Measurements from ENCODE around the gene CCN2.
A peak's percentile ranks its signal among the peaks of the same experiment; 100 is the strongest.

The CCN2 gene

DNA sequence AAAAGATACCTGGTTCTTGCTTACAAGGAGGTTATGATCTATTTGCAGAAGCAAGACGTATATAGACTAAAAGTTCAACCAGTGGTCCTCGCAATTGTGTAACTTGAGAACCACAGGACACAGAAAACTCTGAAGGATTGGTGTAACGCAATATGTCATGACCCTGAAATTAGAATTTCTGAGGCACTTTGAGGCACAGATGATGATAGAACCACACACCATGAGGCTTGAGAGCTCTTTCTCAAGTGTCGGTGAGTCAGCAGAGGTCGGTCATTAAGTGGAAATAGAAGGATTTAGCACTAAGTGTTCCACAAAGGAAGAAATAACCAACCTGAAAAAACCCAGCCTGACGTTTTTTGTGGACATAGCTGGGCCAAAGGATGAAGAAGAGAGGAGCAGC lies 15.3 kb upstream of the CCN2 start:
- no peak for DNase-seq (ENCODE audit: low spot score)

DNA sequence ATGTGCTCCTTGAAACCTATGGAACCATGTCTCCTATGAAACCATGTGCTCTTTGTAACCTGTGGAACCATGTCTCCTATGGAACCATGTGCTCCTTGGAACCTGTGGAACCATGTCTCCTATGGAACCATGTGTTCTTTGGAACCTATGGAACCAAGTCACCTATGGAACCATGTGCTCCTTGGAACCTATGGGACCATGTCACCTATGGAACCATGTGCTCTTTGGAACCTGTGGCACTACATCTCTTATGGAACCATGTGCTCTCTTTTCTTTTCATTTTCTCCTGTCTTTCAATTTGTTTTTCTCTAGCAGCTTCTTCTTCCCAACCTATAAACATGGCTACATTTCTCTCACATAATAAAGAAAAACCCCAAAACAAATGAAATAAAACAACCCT lies 11.9 kb upstream of the CCN2 start:
- DNase-seq (ENCODE audit: low spot score) = no peak

DNA sequence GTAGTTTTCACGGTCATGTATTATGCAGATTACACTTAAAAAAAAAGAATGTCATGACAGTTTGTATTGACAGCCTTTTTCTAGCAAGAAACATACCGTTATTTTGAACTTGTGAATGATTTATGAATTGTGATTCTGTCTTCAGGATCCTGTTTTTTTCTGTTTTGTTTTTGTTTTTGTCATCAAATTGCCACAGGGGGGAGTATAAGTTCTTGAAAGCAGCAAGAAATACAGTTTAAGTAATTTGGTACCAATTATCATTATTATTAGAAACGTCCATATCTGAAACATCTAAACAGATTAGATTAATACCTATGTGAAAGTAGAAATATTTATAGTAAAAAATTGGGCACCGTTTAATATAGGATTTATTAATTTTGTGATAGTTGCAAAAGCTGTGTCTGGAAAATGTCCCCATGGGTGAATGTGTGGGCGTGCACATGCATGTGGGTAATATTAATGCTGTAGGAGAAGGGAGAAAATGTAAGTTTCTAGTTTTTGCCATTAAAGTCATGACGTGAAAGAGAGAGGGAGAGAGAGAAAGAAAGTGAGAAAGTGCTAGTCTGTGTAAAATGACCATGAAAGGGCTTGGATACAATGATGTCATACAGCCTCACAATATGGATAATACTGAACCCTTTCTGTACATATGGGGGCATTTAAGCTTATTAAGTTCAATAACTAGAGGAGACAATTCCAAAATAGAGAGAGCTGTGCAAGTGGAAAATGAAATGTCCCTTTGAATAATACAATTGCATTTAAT lies 9.4 kb upstream of the CCN2 start:
- DNase-seq (ENCODE audit: low spot score) = no peak

DNA sequence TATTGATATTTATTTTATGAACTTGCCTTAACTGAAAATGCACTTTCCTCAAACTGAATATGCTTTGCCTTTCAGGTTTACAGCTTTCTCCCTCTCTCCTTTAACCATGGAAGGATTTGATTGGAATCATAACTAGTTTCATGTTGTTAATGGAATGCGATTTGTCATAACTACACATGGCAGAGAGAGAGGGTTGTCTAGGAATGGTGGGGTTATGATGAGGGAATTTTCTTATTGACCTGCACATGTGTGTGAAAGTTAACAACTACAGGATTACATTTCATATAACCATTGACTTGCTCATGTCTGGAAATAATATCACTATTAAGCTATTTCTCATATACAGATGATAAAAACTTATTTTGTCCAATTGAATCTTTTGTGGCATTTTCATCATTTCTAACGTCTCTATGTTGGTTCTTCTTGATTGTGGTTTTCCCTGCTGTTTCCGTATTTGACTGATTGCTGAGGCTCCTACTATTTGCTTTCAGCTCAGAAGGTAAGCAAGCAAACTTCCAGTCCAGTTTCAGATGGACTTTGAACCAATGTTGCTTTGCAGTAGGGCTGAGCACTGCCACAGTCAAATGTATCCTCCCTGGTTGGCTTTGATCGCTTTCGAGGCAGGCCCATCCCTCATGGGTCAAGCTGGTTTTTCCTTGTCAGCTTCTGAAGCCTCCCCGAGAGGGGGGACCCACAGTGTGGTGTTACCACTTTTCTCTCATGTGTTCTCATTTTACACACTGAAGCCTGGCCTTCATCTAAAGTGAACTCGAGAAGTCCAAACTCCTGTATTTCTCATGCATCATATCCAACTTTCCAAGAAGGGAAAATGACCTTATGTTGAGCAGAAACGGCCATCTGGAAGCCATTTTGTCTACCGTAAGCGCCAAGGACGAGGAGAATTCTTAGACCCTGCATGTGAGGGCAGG lies 7.6 kb upstream of the CCN2 start:
- no peak for DNase-seq (ENCODE audit: low spot score)

DNA sequence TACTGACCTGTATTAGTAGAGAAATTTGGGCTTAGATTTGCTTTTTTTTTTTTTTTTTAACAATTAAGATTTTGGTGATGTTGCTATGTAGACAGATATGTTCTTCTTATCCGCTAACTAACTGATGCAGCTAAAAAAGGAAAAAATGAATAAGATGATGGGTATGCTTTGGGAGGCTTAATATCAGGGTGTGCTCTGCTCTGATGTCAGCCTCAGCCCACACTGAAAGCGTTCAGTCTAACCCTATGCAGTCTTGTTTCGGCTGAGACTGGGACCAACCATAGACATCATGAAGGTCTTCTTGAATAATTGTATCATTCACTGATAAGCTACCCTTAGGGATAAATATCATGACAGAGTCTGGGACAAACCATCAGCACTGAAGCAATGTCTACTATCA lies 6.9 kb upstream of the CCN2 start:
- no peak for DNase-seq (ENCODE audit: low spot score)

DNA sequence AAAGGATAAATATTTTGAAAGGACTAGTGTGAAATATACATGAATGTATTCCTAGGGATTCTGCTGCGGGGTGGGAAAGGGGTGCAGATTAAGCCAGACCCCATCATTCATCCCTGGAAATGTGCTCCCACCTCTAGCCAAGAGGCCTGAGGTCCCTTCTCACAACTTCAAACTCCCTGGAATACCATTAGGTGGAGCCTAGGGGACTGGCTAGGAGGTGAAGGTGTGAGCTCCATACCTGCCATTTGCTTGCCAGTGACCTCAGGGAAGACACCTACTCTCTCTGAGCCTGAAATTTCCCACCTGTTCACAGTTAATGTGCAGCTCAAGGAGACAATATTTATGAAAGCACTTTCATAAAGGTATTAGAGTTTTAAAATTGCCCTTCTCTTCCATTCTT lies 4.7 kb upstream of the CCN2 start:
- no peak for DNase-seq (ENCODE audit: low spot score)

DNA sequence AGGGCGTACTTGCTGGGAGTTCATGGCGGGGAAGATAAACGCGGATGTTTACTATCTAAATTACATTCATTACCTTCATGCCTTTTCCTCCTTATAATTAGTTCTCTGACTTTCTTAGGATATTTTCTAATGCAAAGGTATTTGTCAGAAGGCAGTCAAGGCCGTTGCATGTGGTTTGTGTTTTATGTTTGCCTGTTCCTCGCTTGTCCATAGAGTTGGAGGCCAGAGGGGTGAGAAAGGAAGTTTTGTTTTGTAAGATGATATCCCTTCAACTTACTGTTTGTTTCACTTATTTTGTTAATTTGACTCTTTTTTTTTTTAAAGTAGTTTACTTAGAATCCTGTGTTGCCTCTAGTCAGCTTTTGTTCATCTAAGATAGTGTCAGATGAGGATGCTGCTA lies 4.0 kb upstream of the CCN2 start:
- DNase-seq (ENCODE audit: low spot score) = no peak

DNA sequence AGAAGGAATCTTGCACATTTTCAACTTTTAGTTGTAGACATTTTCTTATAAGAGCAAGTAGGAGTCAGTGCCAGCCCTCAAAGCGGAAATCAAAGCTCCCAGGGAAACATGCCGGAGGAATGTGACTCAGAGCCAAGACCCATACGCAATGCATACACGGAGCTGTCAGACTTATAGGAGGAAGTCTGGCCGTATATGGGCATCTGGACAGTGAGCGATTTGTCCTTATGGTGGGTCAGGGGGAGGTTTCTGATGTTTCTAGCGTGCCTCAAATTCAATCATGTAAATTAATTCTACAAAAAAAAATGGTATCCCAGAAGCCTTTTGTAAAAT lies 3.6 kb upstream of the CCN2 start:
- no peak for DNase-seq (ENCODE audit: low spot score)

DNA sequence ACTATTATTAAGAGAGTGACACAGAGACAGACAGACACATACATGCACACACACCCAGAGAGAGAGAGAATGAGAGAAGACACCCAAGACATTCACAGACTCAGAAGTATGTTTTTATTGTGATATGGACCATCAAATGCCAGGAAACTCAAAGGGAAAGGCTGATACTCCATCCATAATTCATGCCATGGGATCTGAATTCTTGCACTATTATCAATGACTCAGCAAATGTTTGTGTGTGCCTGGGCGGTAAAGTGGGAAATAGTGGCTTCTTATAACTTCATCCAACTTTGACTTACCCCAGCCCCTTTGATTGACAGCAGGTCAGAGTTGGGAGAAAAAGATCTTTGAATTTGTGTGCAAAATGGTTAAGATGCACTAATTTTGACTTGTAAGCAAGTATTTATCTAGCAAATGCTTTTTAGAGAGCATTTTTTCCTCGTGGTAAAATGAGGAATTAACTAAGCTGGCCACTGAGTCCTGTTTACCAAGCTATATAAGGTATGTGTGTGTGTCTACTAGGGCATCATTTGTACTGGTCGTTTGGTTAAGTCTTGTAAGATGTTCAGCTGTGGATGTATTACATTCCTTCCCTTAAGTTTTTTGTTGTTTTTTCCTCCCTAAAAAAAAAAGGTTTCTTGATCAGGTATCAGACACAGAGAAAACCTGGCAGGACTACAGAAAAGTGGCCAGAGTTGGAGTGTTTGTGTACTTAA lies 3.0 kb upstream of the CCN2 start:
- DNase-seq (ENCODE audit: low spot score) = no peak

DNA sequence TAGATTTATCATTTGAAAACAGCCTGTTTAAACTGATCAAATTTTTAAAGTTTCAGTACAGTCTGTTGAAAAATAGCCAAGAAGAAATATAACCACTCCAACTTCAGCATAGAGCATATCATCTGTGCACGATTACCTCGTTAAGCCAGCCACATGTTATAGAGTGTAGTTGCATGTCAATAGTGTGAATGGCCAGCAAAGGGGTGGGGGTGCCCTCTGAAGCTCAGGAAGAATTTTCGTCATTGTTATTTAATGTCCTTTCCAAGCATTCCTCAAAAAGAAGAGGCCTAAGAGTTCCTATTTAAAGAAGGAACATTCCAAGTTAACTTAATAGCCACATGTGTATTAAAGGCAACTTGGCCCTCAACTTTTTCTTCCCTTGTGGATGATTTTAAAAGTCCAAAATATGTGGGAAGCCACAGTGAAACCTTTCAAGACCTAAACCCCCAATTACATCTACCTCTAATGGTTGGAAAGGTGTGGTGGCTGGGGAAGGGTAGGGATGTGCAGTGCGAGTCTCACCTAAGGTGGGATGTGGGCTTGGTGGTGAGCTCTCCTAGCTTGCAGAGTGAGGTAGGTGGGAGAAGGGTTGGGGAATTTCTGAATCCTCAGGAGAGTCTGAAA lies 1.8 kb upstream of the CCN2 start:
- no peak for DNase-seq (ENCODE audit: low spot score)

DNA sequence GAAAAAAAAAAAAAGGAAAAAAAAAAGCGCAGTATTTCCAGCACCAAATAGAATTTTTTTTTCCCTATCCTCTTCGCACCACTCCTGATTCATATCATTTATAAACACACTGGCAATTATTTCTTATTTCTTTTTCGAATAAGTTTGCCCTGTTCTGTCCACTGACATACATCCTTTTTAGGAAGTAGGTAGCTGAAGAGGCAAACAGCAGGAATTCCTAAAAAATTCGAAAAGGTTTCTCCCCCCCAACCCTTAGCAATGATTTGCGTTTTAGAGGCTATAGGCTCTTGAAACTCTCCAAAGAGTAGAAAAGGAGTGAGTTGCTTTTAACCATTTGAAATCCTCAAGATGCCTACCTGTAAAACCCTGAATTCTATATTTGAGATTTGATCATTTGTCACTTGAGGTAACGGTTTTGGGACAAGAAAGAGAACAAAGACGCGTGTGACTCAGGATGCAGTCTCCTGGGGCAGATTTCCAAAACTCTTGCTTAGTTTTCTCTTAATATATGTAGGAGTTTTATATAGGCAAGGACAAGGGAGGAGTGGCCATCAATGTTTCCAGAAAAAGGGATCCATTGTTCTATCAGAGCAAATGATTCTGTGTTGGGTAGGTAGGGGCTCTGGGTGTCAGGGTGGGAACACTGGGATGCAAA lies 531 bp upstream of the CCN2 start:
- no peak for DNase-seq (ENCODE audit: low spot score)

DNA sequence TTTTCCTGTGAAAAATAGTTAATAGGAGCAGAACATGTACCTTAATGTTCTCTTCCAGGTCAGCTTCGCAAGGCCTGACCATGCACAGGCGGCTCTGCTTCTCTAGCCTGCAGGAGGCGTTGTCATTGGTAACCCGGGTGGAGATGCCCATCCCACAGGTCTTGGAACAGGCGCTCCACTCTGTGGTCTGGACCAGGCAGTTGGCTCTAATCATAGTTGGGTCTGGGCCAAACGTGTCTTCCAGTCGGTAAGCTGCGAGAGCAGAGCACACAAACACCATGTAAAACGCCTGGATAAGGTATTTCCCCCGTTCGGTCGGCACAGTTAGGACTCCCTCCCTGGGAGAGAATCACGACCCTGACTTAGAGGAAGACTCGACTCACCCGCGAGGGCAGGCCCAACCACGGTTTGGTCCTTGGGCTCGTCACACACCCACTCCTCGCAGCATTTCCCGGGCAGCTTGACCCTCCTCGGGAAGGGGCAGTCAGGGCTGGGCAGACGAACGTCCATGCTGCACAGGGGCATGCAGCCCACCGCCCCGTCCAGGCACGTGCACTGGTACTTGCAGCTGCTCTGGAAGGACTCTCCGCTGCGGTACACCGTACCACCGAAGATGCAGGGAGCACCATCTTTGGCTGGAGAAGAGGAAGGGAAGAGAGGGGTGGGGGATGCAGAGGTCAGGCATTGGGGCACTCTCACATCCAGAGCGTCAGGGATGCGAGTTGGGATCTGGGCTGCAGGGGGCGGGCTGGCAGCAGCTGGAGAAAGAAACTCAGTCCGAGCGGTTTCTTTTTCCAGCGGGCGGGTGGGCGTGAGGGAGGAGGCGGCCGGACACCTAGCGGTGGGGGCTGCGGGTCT lies 1.0 kb downstream of the CCN2 start:
- DNase-seq (ENCODE audit: low spot score) = peak; percentile 60

DNA sequence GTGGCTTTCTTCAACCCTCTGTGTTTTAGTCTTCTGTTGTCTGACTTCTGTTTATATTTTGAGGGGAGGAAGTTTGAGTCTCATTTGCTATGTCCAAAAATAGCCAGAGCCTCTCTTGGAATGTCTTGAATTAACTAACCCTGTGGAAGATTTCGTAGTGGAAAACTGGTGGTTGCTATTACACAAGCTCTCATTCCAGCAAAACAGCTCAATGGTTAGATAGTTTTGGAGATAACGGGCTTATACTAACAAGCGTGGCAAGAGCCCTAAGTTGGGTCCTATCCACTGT lies 1.6 kb downstream of the CCN2 start:
- DNase-seq (ENCODE audit: low spot score) = no peak

DNA sequence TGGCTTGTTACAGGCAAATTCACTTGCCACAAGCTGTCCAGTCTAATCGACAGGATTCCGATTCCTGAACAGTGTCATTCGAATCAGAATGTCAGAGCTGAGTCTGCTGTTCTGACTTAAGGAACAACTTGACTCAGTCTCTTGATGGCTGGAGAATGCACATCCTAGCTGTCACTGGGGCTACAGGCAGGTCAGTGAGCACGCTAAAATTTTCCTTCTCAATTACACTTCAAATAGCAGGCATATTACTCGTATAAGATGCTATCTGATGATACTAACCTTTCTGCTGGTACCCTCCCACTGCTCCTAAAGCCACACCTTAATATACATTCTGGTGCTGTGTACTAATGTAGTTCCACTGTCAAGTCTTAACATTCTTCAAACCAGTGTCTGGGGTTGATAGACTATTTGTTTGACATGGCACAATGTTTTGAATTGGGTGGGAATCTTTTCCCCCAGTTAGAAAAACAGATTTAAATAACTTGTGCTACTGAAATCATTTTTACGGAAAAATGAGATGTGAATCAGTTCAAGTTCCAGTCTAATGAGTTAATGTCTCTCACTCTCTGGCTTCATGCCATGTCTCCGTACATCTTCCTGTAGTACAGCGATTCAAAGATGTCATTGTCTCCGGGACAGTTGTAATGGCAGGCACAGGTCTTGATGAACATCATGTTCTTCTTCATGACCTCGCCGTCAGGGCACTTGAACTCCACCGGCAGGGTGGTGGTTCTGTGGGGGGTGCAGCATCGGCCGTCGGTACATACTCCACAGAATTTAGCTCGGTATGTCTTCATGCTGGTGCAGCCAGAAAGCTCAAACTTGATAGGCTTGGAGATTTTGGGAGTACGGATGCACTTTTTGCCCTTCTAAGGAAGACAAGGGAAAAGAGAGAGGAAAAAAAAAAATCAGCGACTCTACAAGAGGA lies 2.2 kb downstream of the CCN2 start:
- no peak for DNase-seq (ENCODE audit: low spot score)

DNA sequence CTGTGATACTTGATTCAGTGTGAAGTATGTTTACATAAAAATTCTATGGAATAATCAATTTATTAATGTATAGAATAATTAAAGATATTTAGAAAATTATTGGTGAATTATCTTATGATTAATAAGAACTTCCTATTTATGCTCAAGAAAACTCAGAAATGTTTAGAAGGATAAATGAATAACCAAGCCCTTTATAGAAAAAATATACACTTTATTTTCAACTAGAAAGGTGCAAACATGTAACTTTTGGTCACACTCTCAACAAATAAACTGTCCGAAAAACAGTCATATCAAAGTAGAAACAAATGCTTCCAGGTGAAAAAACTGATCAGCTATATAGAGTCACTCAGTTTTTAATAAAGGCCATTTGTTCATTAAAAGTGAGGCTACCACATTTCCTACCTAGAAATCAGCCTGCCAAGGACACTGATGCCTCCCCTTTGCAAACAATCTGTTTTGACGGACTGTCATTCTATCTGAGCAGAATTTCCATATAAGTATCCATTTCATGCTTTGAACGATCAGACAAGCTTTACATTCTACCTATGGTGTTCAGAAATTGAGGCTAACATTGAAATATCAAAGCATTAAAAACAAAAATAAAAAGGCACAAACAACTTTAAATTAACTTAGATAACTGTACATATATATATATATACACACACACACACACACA lies 3.0 kb downstream of the CCN2 start:
- no peak for DNase-seq (ENCODE audit: low spot score)

DNA sequence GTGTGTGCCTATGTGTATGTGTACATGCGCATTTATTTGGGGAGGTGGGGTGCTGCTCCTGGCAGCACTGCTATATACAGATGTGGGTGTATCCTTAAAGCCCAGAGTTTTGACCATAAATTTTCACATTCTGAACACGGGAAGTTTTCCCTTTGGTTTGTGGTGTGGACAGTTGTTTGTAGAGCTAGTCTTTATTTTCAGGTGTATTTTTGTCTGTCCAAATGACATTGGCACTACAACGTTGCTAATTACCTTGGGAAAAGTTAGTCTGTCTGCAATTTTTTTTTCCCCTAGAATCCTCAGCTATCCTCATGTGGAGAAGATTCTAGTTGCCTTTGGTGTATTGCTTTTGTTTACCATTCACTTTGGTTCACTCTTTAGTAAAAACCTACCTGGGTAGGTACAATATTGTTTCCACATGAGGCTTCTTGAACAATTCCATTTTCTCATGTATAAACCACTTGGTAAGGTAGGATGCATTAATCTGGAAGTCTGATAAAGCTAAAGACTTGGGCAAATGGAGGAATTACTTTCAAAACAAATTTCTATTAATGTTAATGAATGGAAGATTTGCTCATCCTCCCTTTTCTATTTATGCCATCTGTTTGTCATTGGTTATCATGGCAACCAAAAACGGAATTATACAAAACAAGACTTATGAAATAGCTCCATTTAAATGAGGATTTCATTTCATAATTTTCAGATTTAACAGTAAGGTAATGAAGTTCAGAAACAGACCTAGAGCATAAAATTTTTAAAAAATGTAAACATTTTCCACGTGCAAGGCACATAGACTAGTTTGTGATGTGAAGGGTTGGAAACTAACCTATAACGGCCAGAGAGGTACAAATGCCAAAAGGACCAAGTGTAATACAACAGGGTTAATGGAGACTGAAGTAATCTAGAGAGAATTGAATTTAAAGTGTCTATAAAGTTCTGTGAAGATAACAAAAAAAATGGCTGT lies 3.9 kb downstream of the CCN2 start:
- DNase-seq (ENCODE audit: low spot score) = no peak

DNA sequence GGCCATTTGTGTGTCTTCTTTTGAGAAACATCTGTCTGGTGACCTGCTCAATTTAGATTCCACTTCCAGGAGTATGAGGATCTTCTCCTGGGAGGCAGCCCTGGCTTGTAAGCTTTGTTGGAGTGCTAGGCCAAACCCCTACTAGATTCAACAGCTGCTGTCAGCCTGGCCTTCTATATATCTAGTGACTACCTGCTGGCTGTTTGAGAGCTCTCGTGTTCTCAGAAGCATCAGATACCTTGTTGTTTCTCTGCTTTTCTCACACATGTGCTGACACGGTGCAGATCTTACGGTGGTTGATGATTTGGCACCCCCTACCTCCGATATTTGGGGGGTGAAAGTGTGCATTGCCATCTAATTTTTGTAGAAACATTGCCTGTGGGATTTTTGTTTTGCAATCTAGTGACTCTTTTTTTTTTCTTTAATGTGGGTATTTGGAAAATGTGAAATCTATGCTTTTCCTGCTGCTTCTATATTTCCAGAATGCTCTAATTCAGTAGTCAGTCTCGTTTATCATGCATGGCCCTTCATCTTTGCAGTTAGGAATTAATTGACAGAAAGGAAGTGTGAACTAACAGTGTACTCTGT lies 4.7 kb downstream of the CCN2 start:
- no peak for DNase-seq (ENCODE audit: low spot score)

DNA sequence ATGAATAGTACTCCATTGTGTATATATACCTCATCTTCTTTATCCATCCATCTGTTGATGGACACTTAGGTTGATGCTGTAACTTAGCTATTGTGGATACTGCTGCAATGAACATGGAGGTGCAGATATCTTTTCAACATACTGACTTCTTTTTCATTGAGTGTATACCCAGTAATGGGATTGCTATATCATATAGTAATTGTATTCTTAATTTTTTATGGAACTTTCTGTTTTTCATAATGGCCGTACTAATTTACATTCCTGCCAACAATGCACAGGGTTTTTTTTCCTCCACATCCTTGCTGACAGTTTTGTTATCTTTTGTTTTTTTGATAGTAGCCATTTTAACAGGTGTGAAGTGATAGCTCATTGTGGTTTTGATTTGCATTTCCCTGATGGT lies 5.2 kb downstream of the CCN2 start:
- no peak for DNase-seq (ENCODE audit: low spot score)

Measured in putamen (tissue), 1 donor.